Stimulated activated naive CD8-positive, alpha-beta T cell treated with anti-CD3 and anti-CD28 coated beads, Interleukin-15, amount 100 ng/mL, for 72 hours (primary cell): Measurements from ENCODE around the gene CXCL9.
"Not testable (repeated sequence)": the region's sequence is repeated elsewhere in the genome, so short reads cannot be mapped to it uniquely, and the experiment has no call there.

Source experiments
- ATAC-seq: fragments of 150-1000 bp; cut with Tn5 transposase; 2 replicates; pipeline ENCODE4 v1.10.0; 2021; ENCODE audit warnings: mild to moderate bottlenecking, moderate library complexity
- DNase-seq, 2 donors: peaks; one replicate each; pipeline ENCODE4 v3.0.0; 2021 to 2022
- H3K27ac Mint-ChIP-seq, 2 donors: one replicate each; pipeline ENCODE4 v1.8.0; 2022; ENCODE audit warnings: mild to moderate bottlenecking in 2 of 2, mixed read lengths in 2 of 2, moderate library complexity in 2 of 2
- H3K27me3 Mint-ChIP-seq: one replicate; pipeline ENCODE4 v1.8.0; 2022; ENCODE audit warnings: mixed read lengths
- H3K4me1 Mint-ChIP-seq: one replicate; pipeline ENCODE4 v1.8.0; 2022; ENCODE audit warnings: mild to moderate bottlenecking, mixed read lengths
- H3K4me3 Mint-ChIP-seq, 2 donors: one replicate each; pipeline ENCODE4 v1.8.0; 2022; ENCODE audit warnings: mild to moderate bottlenecking in 2 of 2, mixed read lengths in 2 of 2, moderate library complexity in 1 of 2
- H3K9me3 Mint-ChIP-seq, 2 donors: one replicate each; pipeline ENCODE4 v1.8.0; 2022; ENCODE audit warnings: mixed read lengths in 2 of 2

The CXCL9 gene

DNA sequence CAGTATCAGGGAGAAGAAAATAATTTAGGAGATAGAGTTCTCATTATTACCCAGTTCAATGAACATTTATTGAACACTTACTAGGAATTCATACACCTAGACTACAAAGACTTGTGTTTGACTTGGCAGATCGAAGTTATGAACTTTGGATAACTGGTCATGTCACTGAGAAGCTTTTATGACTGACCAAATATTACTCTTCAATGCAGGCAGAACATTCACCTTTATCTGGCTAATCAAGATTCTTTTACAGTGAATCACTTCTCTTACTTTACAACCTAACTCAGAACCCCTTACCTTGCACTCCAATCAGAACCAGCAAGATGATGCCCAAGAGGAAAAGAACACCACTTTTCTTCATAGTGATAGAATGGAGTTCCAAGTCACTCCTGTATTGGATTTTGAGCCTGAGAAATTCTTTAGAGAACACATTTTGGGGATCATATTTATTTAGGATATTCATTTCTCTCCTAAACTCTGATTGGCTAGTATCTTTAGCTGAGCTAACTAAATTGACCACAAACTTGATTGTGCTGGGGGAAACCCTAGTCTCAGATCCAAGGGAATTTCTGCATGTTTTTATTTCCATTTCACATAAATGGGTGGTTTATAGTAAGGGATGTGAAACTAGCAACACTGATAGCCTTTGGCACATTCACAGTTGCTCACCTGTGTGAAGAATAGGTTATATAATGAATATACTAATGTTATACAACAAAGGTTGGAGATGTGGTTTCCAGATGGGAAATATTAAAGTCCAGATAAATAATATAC is at the start of gene CXCL9:
Gene CXCL9 (minus strand): TSS at position 421 of the 774 bp plus-strand sequence. CDS start 60 bp downstream, at position 361.
- no peak for ATAC-seq

DNA sequence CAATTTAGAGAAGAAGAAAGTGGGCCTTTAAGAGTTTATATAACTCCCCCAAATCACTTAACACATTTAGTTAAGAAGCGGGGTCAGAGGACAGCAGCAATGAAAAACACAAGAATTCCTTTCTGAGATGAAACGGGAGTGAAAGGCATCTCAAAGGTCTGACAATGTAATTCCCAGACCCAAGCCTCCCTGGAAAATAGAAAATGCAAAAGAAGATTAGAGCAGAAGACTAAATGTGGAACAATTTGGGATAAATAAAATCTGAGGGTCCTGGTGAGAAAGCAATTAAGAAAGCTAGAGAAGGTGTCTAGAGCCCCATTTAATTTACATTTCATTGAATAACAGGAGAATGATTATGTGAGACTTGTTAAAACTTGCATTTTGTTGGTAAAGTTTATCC is 48.1 kb upstream of the CXCL9 start:
- Mint-ChIP-seq H3K4me1 (peaks cover 38% of the 10 kb centered on the region), H3K4me3 (peak overlapping the region in 1 of 2 donors; percentile 13)

More for the DNA sequence above, at the start of gene CXCL9:
- no peak within 1 kb of the TSS for H3K4me3 Mint-ChIP-seq
- no peaks in the 10 kb centered on the region for H3K9me3 Mint-ChIP-seq
- H3K27me3 Mint-ChIP-seq: peaks cover 21% of the 10 kb centered on the region
- peaks cover 6% of the 10 kb centered on the region for H3K4me1 Mint-ChIP-seq
- DNase-seq: no peak
- H3K27ac Mint-ChIP-seq: no peak within 1 kb of the TSS

DNA sequence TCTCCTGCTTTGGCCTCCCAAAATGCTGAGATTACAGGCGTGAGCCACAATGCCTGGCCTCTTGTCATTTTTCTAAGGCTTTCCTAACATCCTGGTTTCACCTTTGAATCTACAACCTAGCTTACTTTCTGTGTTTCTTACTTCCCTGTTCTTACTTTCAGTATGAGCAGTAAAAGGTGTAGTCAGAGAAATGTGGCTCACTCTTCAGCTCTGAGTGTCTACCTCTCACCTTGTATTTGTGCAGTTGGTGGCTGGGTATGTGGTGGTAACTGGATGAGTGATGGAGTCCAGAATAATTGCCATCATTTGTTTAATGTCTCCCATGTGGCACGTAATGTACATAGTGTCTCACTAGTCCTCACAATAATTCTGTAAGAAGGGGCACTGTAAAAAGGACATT is 47.7 kb upstream of the CXCL9 start:
- peak; percentile 24 to 61 for DNase-seq
- peak; percentile 96 for ATAC-seq
- peak overlapping the region in 1 of 2 donors; percentile 29 for H3K27ac Mint-ChIP-seq
- peak overlapping the region in 1 of 2 donors; percentile 13 for H3K4me3 Mint-ChIP-seq
- peaks cover 27% of the 10 kb centered on the region for H3K27me3 Mint-ChIP-seq
- H3K4me1 Mint-ChIP-seq: peaks cover 34% of the 10 kb centered on the region
- H3K9me3 Mint-ChIP-seq: no peaks in the 10 kb centered on the region

More for the DNA sequence above, 48.1 kb upstream of the CXCL9 start:
- no peak for ATAC-seq
- Mint-ChIP-seq H3K27ac (peak overlapping the region in 1 of 2 donors; percentile 29), H3K9me3 (no peaks in the 10 kb centered on the region), H3K27me3 (peaks cover 27% of the 10 kb centered on the region)
- DNase-seq: no peak

DNA sequence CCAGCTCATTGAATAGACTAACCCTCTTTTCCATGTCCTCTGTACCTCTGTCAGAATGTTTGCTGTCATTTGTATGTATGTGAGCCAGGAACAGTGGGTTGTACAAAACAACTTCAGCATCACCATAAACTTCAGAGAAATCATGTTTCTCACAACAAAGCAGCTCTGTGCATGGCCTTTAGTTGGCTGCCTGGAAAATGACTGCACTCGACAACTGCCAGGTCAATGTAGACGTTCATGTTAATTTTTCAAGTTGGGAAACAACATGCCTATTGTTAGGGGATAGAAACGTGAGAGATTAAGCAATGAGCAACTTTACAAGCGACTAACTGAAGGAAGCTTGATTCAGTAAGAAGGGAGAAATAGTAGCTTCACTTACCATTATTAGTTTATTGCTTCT is 46.4 kb upstream of the CXCL9 start:
- H3K27ac Mint-ChIP-seq: no peak overlapping the region

DNA sequence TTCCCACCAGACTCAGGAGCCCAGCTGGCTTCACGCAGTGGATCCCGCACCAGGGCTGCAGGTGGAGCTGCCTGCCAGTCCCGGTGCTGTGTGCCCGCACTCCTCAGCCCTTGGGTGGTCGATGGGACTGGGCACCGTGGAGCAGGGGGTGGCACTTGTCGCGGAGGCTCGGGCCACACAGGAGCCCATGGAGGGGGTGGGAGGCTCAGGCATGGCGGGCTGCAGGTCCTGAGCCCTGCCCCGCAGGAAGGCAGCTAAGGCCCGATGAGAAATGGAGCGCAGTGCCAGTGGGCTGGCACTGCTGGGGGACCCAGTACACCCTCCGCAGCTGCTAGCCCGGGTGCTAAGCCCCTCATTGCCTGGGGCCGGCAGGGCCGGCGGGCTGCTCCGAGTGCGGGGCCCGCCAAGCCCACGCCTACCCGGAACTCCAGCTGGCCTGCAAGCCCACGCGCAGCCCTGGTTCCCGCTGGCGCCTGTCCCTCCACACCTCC is 43.3 kb upstream of the CXCL9 start:
- not testable (repeated sequence) for H3K27ac Mint-ChIP-seq, H3K9me3 Mint-ChIP-seq, H3K4me3 Mint-ChIP-seq, ATAC-seq, DNase-seq
- H3K4me1 Mint-ChIP-seq: peaks cover 10% of the 10 kb centered on the region
- H3K27me3 Mint-ChIP-seq: peaks cover 16% of the 10 kb centered on the region

More for the DNA sequence above, 46.4 kb upstream of the CXCL9 start:
- Mint-ChIP-seq H3K4me1 (peaks cover 21% of the 10 kb centered on the region), H3K4me3 (no peak overlapping the region), H3K27me3 (peaks cover 27% of the 10 kb centered on the region), H3K9me3 (no peaks in the 10 kb centered on the region)
- no peak for DNase-seq
- no peak for ATAC-seq

DNA sequence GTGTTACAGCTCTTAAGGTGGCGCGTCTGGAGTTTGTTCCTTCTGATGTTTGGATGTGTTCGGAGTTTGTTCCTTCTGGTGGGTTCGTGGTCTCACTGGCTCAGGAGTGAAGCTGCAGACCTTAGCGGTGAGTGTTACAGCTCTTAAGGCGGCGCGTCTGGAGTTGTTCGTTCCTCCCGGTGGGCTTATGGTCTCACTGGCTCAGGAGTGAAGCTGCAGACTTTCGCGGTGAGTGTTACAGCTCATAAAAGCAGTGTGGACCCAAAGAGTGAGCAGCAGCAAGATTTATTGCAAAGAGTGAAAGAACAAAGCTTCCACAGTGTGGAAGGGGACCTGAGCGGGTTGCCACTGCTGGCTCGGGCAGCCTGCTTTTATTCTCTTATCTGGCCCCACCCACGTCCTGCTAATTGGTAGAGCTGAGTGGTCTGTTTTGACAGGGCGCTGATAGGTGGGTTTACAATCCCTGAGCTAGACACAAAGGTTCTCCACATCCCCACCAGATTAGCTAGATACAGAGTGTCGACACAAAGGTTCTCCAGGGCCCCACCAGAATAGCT is 42.6 kb upstream of the CXCL9 start:
- not testable (repeated sequence) for H3K27me3 Mint-ChIP-seq, H3K4me3 Mint-ChIP-seq, H3K9me3 Mint-ChIP-seq, DNase-seq, H3K4me1 Mint-ChIP-seq, ATAC-seq
- peak overlapping the region in 1 of 2 donors; percentile 75 for H3K27ac Mint-ChIP-seq

DNA sequence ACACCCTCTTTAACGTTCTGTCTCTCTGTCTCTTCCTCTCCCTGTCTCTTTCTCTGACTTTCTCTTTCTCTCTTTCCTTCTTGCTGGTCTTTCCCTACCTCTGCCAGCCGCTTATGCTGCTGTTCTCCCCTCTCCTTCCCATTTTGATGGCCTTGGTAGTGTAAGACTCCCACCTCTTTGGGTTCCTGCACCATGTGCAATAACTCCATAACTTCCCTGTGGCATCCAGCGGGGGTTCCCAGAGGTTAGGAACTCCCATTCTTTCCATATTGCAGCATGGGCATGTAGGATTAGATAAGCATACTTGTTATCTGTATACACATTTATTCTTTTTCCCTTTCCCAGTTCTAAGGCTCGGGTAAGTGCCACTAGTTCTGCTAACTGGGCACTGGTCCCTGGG is 37.4 kb upstream of the CXCL9 start:
- not testable (repeated sequence) for H3K27me3 Mint-ChIP-seq, ATAC-seq, DNase-seq, H3K9me3 Mint-ChIP-seq, H3K4me3 Mint-ChIP-seq, H3K27ac Mint-ChIP-seq
- peaks cover 17% of the 10 kb centered on the region for H3K4me1 Mint-ChIP-seq

DNA sequence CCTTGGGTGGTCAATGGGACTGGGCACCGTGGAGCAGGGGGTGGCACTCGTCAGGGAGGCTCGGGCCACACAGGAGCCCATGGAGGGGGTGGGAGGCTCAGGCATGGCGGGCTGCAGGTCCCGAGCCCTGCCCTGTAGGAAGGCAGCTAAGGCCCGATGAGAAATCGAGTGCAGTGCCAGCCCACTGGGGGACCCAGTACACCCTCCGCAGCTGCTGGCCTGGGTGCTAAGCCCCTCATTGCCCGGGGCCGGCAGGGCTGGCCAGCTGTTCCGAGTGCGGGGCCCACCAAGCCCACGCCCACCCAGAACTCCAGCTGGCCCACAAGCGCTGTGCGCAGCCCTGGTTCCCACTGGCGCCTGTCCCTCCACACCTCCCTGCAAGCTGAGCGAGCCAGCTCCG is 36.0 kb upstream of the CXCL9 start:
- Mint-ChIP-seq H3K4me1 (peaks cover 17% of the 10 kb centered on the region), H3K27ac (peak overlapping the region in 1 of 2 donors; percentile 16)
- ATAC-seq, H3K27me3 Mint-ChIP-seq, H3K4me3 Mint-ChIP-seq, DNase-seq, H3K9me3 Mint-ChIP-seq: not testable (repeated sequence)

DNA sequence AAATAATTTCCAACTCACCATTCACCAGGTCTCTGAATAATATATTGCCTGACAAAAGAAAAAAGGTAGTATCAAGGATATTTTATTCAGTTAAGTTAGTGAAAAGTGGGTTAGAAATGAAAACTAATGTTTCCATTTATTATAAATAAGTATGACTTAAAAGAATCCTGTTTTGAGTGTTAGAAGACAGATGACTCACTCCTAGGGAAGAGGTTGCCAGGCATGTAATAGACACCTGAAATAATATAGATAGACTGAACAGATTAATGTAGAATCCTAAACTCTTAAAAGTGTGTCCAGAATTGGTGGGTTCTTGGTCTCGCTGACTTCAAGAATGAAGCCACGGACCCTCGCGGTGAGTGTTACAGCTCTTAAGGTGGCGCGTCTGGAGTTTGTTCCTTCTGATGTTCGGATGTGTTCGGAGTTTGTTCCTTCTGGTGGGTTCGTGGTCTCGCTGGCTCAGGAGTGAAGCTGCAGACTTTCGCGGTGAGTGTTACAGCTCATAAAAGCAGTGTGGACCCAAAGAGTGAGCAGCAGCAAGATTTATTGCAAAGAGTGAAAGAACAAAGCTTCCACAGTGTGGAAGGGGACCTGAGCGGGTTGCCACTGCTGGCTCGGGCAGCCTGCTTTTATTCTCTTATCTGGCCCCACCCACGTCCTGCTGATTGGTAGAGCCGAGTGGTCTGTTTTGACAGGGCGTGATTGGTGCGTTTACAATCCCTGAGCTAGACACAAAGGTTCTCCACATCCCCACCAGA is 35.1 kb upstream of the CXCL9 start:
- peak overlapping the region; percentile 37 to 62 for H3K4me3 Mint-ChIP-seq
- H3K4me1 Mint-ChIP-seq: peaks cover 17% of the 10 kb centered on the region
- peak; percentile 95 for ATAC-seq
- not testable (repeated sequence) for DNase-seq, H3K27me3 Mint-ChIP-seq, H3K9me3 Mint-ChIP-seq
- peak overlapping the region; percentile 80 to 85 for H3K27ac Mint-ChIP-seq

DNA sequence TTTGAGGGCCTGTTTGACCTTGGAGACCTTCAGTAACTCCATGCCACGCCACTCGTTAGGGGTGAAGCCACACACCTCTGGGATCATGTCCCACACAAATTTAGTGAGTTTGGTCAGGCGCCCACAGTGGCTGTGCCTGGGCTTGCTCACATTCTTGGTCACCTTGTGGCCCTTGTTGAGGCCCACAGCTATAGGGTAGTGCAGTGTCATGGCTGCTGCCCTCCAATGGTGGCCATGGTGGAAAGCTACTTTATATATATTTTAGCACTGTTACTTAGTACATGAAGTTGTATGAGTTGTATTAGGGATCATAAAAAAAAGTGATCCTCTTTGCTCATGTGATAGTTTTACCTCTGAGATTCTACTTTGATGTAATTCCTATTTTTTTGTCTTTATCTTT is 29.5 kb upstream of the CXCL9 start:
- Mint-ChIP-seq H3K9me3 (no peaks in the 10 kb centered on the region), H3K27ac (no peak overlapping the region), H3K4me3 (no peak overlapping the region), H3K27me3 (peaks cover 8% of the 10 kb centered on the region), H3K4me1 (peaks cover 12% of the 10 kb centered on the region)
- ATAC-seq (no peak), DNase-seq (no peak)

DNA sequence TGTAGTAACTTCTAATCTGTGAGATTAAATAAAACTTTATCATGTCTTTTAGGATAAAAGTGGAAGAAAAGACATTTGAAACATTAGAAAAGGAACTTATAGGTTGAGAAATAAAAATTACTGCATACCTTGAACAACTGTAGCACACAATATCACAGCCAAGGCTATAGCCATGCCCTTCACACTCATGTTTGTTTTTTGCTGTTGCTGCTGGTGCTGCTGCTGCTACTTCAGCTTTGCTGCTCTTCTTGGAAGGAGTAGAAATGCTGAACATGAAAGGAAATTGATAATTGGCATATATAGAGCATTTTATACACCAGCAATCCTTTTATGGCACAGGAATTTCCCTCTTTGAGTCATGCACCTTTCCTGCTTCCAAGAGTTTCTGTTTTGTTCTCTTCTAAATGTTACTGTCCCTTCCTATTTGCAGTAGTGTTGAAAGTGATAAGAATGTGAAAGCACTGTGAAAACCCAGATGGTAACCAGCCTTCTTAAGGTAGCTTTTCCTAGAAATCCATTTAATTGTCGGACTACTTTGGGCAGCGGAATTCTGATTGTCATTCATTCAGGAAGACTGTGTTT is 28.6 kb upstream of the CXCL9 start, which contains the start of gene CXCL11:
Gene CXCL11 (minus strand): TSS at position 272 of the 582 bp plus-strand sequence. CDS start 83 bp downstream, at position 189.
- ATAC-seq (no peak), DNase-seq (no peak)
- H3K27me3 Mint-ChIP-seq: peaks cover 5% of the 10 kb centered on the region
- H3K4me3 Mint-ChIP-seq: no peak within 1 kb of the TSS
- H3K4me1 Mint-ChIP-seq: peaks cover 10% of the 10 kb centered on the region
- H3K27ac Mint-ChIP-seq: no peak within 1 kb of the TSS
- no peaks in the 10 kb centered on the region for H3K9me3 Mint-ChIP-seq

DNA sequence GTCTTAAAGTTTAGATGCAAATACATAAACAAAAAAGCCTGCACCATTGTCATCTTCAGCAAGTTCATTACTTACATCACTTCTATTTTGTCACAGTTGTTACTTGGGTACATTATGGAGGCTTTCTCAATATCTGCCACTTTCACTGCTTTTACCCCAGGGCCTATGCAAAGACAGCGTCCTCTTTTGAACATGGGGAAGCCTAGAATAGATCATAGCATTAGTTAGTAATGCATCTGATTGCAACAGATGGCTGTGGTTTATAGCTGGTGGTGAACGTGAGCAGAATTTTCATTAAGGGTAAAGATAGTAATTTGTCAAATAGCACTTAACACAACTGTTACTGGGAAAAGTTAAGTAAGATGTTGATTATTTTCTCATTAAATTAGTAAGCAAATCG is 27.8 kb upstream of the CXCL9 start:
- no peak for ATAC-seq
- DNase-seq: no peak
- H3K9me3 Mint-ChIP-seq: no peaks in the 10 kb centered on the region
- H3K4me3 Mint-ChIP-seq: no peak overlapping the region
- H3K27me3 Mint-ChIP-seq: no peaks in the 10 kb centered on the region
- peaks cover 7% of the 10 kb centered on the region for H3K4me1 Mint-ChIP-seq
- H3K27ac Mint-ChIP-seq: no peak overlapping the region

DNA sequence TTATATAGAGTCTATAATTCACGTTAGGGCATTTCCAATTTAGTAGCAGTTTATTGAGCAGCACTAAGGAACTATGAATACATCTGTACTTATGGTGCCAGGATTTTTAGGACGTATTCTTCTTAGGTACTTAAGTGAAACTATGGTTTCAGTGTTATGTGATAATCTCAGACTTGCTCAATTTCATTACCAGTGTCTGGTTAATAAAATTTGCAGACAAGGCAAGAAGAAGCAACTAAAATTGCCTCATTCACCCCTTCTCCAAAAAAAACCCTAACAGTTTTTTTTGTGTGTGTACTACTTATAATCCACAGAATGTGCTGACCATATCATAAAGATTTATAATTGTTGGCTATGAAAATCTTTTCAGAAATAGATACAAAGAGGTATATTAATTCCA is 22.0 kb upstream of the CXCL9 start:
- ATAC-seq (no peak), DNase-seq (no peak)
- Mint-ChIP-seq H3K4me1 (peaks cover 13% of the 10 kb centered on the region), H3K27me3 (peaks cover 6% of the 10 kb centered on the region), H3K27ac (no peak overlapping the region), H3K9me3 (no peaks in the 10 kb centered on the region), H3K4me3 (no peak overlapping the region)

DNA sequence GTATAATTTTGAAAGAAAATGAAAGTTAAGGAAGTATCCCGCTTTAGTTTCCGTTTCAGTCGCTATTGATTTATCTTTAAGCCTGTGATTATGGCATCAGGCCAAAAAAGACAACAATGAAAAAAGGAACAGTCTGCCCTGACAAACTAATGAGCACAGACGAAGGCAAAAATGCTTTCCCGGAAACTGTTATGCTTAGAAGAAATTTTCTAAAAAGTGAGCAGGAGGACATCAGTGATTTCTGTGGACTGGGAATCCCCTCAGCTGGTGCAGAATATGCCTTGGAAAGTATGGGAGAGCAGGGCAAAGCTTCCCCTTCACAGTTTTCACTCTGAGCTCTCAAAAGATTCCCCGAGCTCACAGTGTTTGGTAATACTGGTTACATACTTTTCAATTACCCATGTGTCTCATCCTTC is 21.0 kb upstream of the CXCL9 start:
- ATAC-seq: no peak
- H3K4me3 Mint-ChIP-seq: peak overlapping the region; percentile 63 to 71
- peak overlapping the region in 1 of 2 donors; percentile 38 for H3K27ac Mint-ChIP-seq
- DNase-seq: no peak
- peaks cover 11% of the 10 kb centered on the region for H3K27me3 Mint-ChIP-seq
- H3K4me1 Mint-ChIP-seq: peaks cover 20% of the 10 kb centered on the region
- H3K9me3 Mint-ChIP-seq: no peaks in the 10 kb centered on the region

DNA sequence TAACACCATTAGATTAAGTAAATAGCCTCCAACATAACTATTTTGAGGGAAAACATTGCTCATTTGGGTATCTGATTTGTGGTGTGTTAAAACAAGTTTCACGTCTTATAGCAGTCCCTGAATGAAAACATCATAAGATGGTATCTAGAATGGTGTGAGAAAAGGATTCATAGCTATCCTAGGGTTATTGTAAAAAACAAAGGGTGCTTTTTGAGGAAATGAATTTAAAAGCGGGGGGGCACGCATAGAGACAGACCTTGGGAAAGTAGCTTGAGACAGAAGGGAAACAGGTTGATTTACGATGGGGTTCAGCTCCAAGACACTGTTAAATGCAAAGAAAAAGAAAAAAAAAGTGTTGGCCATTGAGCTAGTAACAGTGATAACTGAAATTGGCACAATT is 16.8 kb upstream of the CXCL9 start:
- DNase-seq: no peak
- peak; percentile 85 for ATAC-seq
- Mint-ChIP-seq H3K27me3 (peaks cover 11% of the 10 kb centered on the region), H3K9me3 (no peaks in the 10 kb centered on the region), H3K27ac (peak overlapping the region; percentile 7 to 10), H3K4me1 (peaks cover 20% of the 10 kb centered on the region), H3K4me3 (peak overlapping the region in 1 of 2 donors; percentile 21)
